HG03175 (cell line): ENCODE measurements around the gene TNNC1.

Experiments used
- ATAC-seq: cut with Tn5 transposase; IDR thresholded peaks from one replicate; pipeline ENCODE4 v1.9.1; 2021; ENCODE audit warnings: mild to moderate bottlenecking, moderate library complexity; ENCODE audit not compliant: unreplicated experiment

Gene TNNC1

GRCh38 chr3:52453496-52454249 lies at the start of gene TNNC1:
Gene TNNC1 (minus strand): TSS chr3:52454041. CDS start chr3:52454015, 26 bp downstream.
- ATAC-seq, result no peak

- no peak for ATAC-seq
These were observed 49.0 kb upstream of the TNNC1 start for GRCh38 chr3:52502808-52503350.

GRCh38 chr3:52502001-52502400 lies 48.2 kb upstream of the TNNC1 start:
- ATAC-seq, result no peak

GRCh38 chr3:52501046-52501445 lies 47.2 kb upstream of the TNNC1 start:
- no peak for ATAC-seq

GRCh38 chr3:52498137-52499054 lies 44.6 kb upstream of the TNNC1 start:
- ATAC-seq, result no peak

- ATAC-seq, result no peak
These were observed 42.1 kb upstream of the TNNC1 start for GRCh38 chr3:52495777-52496602.

GRCh38 chr3:52494886-52495495 lies 41.1 kb upstream of the TNNC1 start, which contains the start of gene STAB1:
Gene STAB1 (plus strand): TSS chr3:52495338. CDS start chr3:52495414, 76 bp downstream.
- no peak for ATAC-seq

- ATAC-seq, result no peak
These were observed 40.6 kb upstream of the TNNC1 start for GRCh38 chr3:52494445-52494844.

- ATAC-seq, result no peak
These were observed 39.6 kb upstream of the TNNC1 start for GRCh38 chr3:52493232-52494017.

- no peak for ATAC-seq
These were observed 38.2 kb upstream of the TNNC1 start for GRCh38 chr3:52492059-52492458.

- ATAC-seq, result no peak
These were observed 37.2 kb upstream of the TNNC1 start for GRCh38 chr3:52490939-52491526.

- no peak for ATAC-seq
These were observed 36.4 kb upstream of the TNNC1 start for GRCh38 chr3:52490035-52490938.

- no peak for ATAC-seq
These were observed 35.6 kb upstream of the TNNC1 start for GRCh38 chr3:52489453-52489852.

GRCh38 chr3:52488746-52489145 lies 34.9 kb upstream of the TNNC1 start:
- ATAC-seq, result no peak

GRCh38 chr3:52487788-52488691 lies 34.2 kb upstream of the TNNC1 start:
- ATAC-seq, result no peak

- no peak for ATAC-seq
These were observed 33.4 kb upstream of the TNNC1 start for GRCh38 chr3:52487050-52487787.
